Head of caudate nucleus (tissue), 42 donors: ENCODE data around the gene ASPSCR1.
"Not testable (repeated sequence)": the region's sequence is repeated elsewhere in the genome, so short reads cannot be mapped to it uniquely, and the experiment has no call there.

ENCODE experiments used
- DNase-seq, 42 donors: peaks; one replicate each; pipeline versions ENCODE4 v3.0.0 to v3.0.0-alpha.2; 2020 to 2021; ENCODE audit warnings: mixed read lengths in 7 of 42
- intact Hi-C: fragments of 100-400 bp; cut with DNase I; formaldehyde crosslinking; loops from one replicate; pipeline ENCODE4 v1.15.0; 2022

ASPSCR1 gene

GRCh38 chr17:81940538-81941483 lies 36.6 kb upstream of the ASPSCR1 start:
- intact Hi-C loops = no loop called here
- DNase-seq = no peak

DNA sequence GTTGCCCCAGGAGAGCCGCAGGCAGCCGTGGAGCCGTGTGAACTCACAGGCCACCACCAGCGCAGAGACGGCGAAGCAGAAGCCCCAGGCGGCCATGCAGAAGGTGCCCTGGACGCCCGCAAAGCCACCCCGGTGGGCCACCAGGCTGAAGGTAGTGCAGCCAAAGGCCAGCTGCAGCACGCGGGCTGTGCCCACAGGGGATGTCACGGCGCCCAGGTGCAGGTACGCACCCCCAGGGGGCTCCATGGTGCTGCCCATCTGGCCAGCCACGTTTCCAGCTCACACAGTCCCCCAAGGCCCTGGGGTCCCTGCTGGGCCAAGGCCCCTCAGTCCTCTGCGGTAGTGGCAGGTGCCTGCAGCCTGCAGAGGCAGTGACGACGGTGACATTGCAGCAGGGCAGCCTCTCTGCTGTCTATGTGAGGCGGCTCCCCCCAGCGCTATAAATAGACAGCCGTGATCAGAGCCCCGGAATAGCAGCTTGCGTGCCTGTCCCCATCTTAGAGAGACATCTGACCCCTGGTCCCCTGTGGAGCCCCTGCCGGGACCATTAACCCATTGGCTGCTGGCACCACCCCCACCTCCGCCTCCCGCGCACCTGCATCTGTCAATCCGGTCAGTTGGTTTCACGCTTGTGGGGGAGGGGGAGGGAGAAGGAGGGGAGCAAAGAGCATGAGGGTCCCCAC lies 35.8 kb upstream of the ASPSCR1 start:
- DNase-seq = peak in 34 of 42 donors; percentile 40 to 85 (median 64)
- intact Hi-C loops = no loop called here

GRCh38 chr17:81942167-81942553 lies 35.3 kb upstream of the ASPSCR1 start:
- intact Hi-C loops = no loop called here
- no peak for DNase-seq

DNA sequence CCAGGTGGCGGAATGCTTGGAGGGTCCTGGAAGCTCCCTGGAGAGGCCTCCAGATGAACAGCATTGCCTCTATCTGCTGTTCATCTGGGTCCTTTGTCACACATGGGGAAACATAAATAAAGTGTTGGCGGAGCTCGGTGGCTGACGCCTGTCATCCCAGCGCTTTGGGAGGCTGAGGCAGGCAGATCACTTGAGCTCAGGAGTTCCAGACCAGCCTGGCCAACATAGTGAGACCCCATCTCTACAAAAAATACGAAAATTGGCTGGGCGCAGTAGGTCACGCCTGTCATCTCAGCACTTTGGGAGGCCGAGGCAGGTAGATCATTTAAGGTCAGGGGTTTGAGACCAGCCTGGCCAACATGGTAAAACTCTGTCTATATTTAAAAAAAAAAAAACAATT lies 32.6 kb upstream of the ASPSCR1 start:
- DNase-seq = no peak
- intact Hi-C loops = no loop called here

GRCh38 chr17:81947189-81947588 lies 30.2 kb upstream of the ASPSCR1 start, which contains the start of gene MYADML2:
Gene MYADML2 (minus strand): TSS chr17:81947233. CDS start chr17:81941741, 5,492 bp downstream.
- intact Hi-C loops = no loop called here
- DNase-seq = no peak

DNA sequence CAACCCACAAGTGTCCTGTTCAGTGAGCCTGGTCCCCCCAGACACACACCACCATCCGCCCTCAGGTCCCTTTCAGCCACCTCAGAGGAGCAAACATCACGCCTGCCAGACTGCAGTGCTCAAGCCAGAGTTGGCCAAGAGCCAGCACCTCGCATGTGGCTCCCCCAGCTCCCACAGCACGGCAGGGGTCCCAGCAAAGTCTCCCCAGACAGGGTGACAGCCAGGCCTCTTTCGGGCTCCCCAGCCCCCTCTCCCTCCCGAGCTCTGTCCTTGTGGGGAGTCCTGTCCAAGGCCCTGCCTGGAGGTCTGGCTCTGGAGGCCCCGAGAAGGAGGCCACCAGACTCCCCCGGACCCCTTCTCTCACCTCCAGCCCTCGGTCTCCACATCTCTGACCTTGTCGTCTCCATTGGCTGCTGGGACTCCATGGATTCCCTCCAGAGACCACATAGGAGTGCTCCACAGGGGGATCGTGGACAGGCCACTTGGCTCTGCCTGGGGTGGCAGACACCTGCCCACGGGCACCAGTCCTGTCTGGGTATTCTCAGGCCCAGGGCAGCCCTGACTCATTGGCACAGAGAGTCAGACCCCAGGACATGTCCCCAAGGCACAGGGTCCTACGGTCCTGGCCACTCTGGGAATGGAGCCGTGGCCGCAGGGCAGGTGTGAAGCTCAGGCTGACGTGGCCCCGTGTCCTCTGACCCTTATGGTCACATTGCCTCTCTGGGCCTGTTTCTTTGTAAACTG lies 28.6 kb upstream of the ASPSCR1 start:
- peak in 1 of 42 donors; percentile 7 for DNase-seq
- intact Hi-C loops = no loop called here

DNA sequence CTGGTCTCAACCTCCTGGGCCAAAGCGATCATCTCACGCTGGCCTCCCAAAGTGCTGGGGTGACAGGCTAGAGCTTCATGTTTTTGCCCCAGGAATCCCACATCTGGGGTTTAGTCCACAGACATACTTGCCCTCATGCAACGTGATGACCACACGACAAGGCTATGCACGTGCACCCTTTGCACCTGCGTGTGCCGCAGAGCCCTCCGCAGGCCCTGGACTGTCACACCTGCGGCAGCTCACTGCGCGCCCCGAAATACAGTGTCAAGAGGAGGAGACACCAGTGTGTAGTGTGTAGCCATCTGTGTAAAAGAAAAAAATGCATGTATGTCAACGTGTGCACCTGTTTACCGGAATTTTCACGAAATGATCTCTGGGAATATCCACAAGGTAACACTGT lies 26.9 kb upstream of the ASPSCR1 start:
- intact Hi-C loops = loop anchor here (10.0 kb wide), 1 partner anchor 204 kb away; no protein-coding TSS in a partner anchor
- no peak for DNase-seq

DNA sequence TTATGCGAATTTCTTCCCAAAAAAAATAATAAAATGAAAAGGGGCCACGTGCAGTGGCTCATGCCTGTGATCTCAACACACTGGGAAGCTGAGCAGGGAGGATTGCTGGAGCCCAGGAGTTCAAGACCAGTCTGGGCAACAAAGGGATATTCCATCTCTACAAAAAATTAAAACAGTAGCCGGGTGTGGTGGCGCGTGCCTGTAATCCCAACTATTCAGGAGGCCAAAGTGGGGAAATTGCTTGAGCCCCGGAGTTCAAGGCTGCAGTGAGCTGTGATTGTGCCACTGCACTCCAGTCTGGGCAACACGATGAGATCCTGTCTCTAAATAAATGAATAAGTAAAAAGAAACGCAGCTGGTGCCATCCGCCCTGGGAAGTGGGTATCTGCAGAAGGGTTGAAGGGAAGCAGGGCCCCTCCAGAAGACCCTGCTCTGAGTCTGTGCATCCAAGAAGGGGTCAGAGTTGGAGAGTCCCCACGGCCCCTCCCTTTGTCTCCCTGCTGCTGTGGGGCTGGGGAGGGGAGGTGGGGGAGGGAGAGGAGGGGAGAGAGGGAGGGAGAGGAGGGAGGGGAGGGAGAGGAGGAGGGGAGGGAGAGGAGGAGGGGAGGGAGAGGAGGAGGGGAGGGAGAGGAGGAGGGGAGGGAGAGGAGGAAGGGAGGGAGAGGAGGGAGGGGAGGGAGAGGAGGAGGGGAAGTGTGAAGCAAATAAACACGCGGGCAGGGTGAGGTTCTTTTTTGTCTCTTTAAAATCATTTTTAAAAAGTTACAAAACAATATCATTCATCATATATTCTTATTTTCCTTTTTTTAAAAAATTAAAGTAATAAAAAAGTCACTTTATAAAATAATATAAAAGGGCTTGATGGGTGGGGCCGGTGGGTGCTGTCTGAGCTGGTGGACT lies 25.4 kb upstream of the ASPSCR1 start:
- no peak for DNase-seq
- intact Hi-C loops = loop anchor here (10.0 kb wide), 1 partner anchor 203 kb away; no protein-coding TSS in a partner anchor

- no peak for DNase-seq
- intact Hi-C loops = loop anchor here (10.0 kb wide), 1 partner anchor 202 kb away; no protein-coding TSS in a partner anchor
Measured at GRCh38 chr17:81952792-81953228, 24.6 kb upstream of the ASPSCR1 start.

GRCh38 chr17:81953443-81953842 lies 24.0 kb upstream of the ASPSCR1 start:
- DNase-seq = not testable (repeated sequence)
- intact Hi-C loops = loop anchor here (10.0 kb wide), 1 partner anchor 201 kb away; no protein-coding TSS in a partner anchor

DNA sequence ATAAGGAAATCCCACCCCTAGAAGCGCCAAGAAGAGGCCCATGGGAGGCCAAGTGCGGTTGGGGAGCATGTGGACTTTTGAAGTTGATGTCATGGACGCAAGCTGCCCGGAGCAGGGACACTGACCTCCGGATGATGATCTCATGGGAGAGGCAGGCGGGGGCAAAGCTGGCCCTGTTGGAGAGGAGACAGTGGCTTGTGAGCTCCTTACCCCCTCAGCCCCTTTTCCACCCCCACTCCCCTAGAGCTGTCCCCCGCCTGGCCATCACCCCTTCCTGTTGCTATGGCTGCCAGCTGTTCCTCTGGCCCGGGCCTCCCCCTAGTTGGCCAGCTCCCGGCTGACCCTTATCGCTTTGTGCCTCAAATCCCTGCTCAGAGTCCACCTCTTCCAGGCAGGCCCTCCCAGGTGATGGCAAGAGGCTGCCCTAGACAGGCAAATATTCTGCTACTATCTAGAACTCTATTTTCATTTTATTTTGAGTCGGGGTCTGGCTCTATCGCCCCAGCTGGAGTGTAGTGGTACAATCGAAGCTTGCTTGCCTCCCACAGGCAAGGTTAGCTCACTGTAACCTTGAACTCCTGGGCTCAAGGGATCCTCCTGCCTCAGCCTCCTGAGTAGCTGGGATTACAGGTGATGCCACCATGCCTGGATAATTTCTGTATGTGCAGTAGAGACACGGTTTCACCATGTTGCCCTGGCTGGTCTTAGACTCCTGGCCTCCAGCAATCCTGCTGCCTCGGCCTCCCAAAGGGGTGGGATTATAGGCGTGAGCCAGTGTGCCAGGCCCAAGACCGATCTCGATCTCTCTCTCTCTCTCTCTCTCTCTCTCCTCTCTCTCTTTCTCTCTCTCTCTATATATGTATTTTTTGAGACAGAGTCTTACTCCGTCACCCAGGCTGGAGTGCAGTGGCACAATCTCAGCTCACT lies 23.0 kb upstream of the ASPSCR1 start:
- intact Hi-C loops = loop anchor here (10.0 kb wide), 1 partner anchor 200 kb away; no protein-coding TSS in a partner anchor
- DNase-seq = no peak

- DNase-seq = no peak
- intact Hi-C loops = loop anchor here (10.0 kb wide), 1 partner anchor 200 kb away; no protein-coding TSS in a partner anchor
Measured at GRCh38 chr17:81955058-81955681, 22.3 kb upstream of the ASPSCR1 start.

DNA sequence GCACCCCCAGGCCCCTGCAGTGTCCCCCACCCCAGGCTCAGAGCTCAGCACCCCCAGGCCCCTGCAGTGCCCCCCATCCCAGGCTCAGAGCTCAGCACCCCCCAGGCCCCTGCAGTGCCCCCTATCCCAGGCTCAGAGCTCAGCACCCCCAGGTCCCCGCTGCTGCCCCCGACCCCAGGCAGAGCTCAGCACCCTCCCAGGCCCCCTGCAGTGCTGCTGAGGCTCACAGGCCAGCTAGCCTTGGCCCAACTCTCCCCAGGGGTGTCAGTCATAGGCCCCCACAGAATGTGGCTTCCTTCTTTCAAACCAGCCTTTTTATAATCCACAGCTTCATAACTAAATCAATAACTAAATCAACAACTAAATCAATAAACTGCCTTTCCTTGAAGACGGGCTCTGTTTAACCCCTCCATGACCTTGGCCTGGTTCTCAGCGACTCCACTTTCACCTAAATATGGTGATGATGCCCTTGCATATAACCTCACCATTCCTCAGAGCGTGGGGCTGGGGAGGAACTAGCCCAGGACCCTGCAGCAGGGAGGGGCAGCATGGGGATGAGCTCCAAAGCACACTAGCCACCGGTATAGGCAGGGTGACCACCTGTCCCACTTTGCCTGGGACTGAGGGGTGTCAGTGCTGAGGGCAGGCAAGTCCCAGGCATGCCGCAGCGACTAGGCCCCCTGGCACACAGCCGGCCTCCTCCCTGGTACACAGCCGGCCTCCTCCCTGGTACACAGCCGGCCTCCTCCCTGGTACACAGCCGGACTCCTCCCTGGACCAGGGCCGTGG lies 21.5 kb upstream of the ASPSCR1 start:
- intact Hi-C loops = loop anchor here (10.0 kb wide), 1 partner anchor 199 kb away; no protein-coding TSS in a partner anchor
- no peak for DNase-seq

- intact Hi-C loops = loop anchor here (10.0 kb wide), 1 partner anchor 198 kb away; no protein-coding TSS in a partner anchor
- DNase-seq = no peak
Measured at GRCh38 chr17:81956607-81957589, 20.5 kb upstream of the ASPSCR1 start.
